Endothelial cell (in vitro differentiated cells): ENCODE results near the gene EVL. TPM values are rescaled to one million over a fixed set of nuclear protein-coding genes. Genes with fewer than 3 reads are reported as not detected.

ENCODE experiments used
- DNase-seq: peaks from one replicate; pipeline ENCODE4 v3.0.0; 2021; ENCODE audit warnings: low spot score
- H3K27ac Mint-ChIP-seq: one replicate; pipeline ENCODE4 v1.8.0; 2021; ENCODE audit warnings: mixed read lengths, inconsistent platforms; ENCODE audit not compliant: unreplicated experiment
- H3K27me3 Mint-ChIP-seq: one replicate; pipeline ENCODE4 v1.8.0; 2021; ENCODE audit warnings: mild to moderate bottlenecking, moderate library complexity, mixed read lengths, inconsistent platforms; ENCODE audit not compliant: unreplicated experiment
- H3K36me3 Mint-ChIP-seq: one replicate; pipeline ENCODE4 v1.8.0; 2021; ENCODE audit warnings: mild to moderate bottlenecking, low read depth, mixed read lengths, inconsistent platforms; ENCODE audit not compliant: unreplicated experiment
- H3K4me1 Mint-ChIP-seq: one replicate; pipeline ENCODE4 v1.8.0; 2021; ENCODE audit warnings: mild to moderate bottlenecking, mixed read lengths, inconsistent platforms; ENCODE audit not compliant: unreplicated experiment
- H3K4me3 Mint-ChIP-seq: one replicate; pipeline ENCODE4 v1.8.0; 2021; ENCODE audit warnings: mild to moderate bottlenecking, mixed read lengths, inconsistent platforms; ENCODE audit not compliant: unreplicated experiment
- H3K9me3 Mint-ChIP-seq: one replicate; pipeline ENCODE4 v1.8.0; 2021; ENCODE audit warnings: mixed read lengths, inconsistent platforms; ENCODE audit not compliant: unreplicated experiment
- CTCF ChIP-seq: fragments of 200-600 bp; sonication (generic); IDR thresholded peaks from one replicate; pipeline ENCODE4 v1.5.0; 2021; ENCODE audit warnings: antibody characterized with exemption; ENCODE audit not compliant: unreplicated experiment
- total RNA-seq: library from RNA; stranded (reverse); fragmentation: NEBNext Ultra II Directional; extraction: Animal tissue kit (Norgen Biotek cat#: 25700); gene quantifications from one replicate; pipeline ENCODE4 v1.2.1, GENCODE V29; 2021; ENCODE audit not compliant: unreplicated experiment

EVL gene
- total RNA-seq, 1 donor from 2014 or later: 142 TPM

- Mint-ChIP-seq H3K4me1 (peaks cover 52% of the 10 kb centered on the region), H3K36me3 (peaks cover 5% of the 10 kb centered on the region), H3K4me3 (no peak overlapping the region), H3K27me3 (no peaks in the 10 kb centered on the region), H3K27ac (no peak overlapping the region), H3K9me3 (no peaks in the 10 kb centered on the region)
- no peak for DNase-seq
- no peak for TF ChIP-seq CTCF
Measured at GRCh38 chr14:100103250-100104005, 38.2 kb downstream of the EVL start.

- Mint-ChIP-seq H3K9me3 (no peaks in the 10 kb centered on the region), H3K27ac (no peak overlapping the region), H3K4me3 (no peak overlapping the region), H3K36me3 (no peaks in the 10 kb centered on the region), H3K27me3 (no peaks in the 10 kb centered on the region), H3K4me1 (peaks cover 56% of the 10 kb centered on the region)
- no peak for DNase-seq
- TF ChIP-seq CTCF: no peak
Measured at GRCh38 chr14:100104006-100104352, 38.8 kb downstream of the EVL start.

GRCh38 chr14:100104523-100105300 is 39.5 kb downstream of the EVL start:
- H3K4me3 Mint-ChIP-seq: no peak overlapping the region
- no peak for TF ChIP-seq CTCF
- peaks cover 2% of the 10 kb centered on the region for H3K27me3 Mint-ChIP-seq
- H3K27ac Mint-ChIP-seq: no peak overlapping the region
- peaks cover 60% of the 10 kb centered on the region for H3K4me1 Mint-ChIP-seq
- no peaks in the 10 kb centered on the region for H3K9me3 Mint-ChIP-seq
- DNase-seq: no peak
- no peaks in the 10 kb centered on the region for H3K36me3 Mint-ChIP-seq

GRCh38 chr14:100105357-100106169 is 40.3 kb downstream of the EVL start:
- Mint-ChIP-seq H3K4me1 (peaks cover 60% of the 10 kb centered on the region), H3K27ac (no peak overlapping the region), H3K27me3 (peaks cover 3% of the 10 kb centered on the region), H3K36me3 (no peaks in the 10 kb centered on the region), H3K4me3 (no peak overlapping the region), H3K9me3 (no peaks in the 10 kb centered on the region)
- no peak for DNase-seq
- TF ChIP-seq CTCF: no peak
